SK-N-SH (cell line): ENCODE results near the gene RGSL1. TPM values are rescaled to one million over a fixed set of nuclear protein-coding genes. Genes with fewer than 3 reads are reported as not detected.

Source experiments
- CTCF ChIA-PET: fragments of 300-600, 350-600 bp; formaldehyde crosslinking; extraction: SDS; loops from one replicate; lab custom pipeline; 2021; lab: Yijun Ruan, JAX
- POLR2A ChIA-PET: fragments of 350-600 bp; sonication (Branson Sonifier 250); formaldehyde crosslinking; extraction: SDS; loops from one replicate; lab custom pipeline; 2020; ENCODE audit warnings: antibody characterized with exemption, inconsistent platforms; lab: Yijun Ruan, JAX
- DNase-seq: peaks from one replicate; pipeline ENCODE4 v3.0.0; 2012
- H2AFZ ChIP-seq: fragments of 200-600 bp; sonication (generic); 2 replicates; pipeline ENCODE4 v1.8.1; 2016; ENCODE audit warnings: antibody characterized with exemption, mild to moderate bottlenecking, low read depth
- H3F3A ChIP-seq: fragments of 200-600 bp; sonication (generic); replicated peaks from 2 replicates; pipeline ENCODE3; 2016; ENCODE audit warnings: antibody characterized with exemption, mild to moderate bottlenecking; ENCODE audit not compliant: insufficient read depth
- H3K27ac ChIP-seq, 2 experiments: fragments of 200-500 bp in 1 of 2; fragments of 200-600 bp in 1 of 2; sonication (Bioruptor generic) in 1 of 2; sonication (generic), shearing (Covaris generic) in 1 of 2; 2 replicates each; pipeline versions ENCODE4 v1.5.1 to v1.6.1; 2014 to 2016; ENCODE audit warnings: low read depth in 2 of 2, inconsistent platforms in 1 of 2, low read length in 1 of 2, mild to moderate bottlenecking in 1 of 2, mixed read lengths in 1 of 2
- H3K27me3 ChIP-seq: fragments of 200-600 bp; sonication (generic), shearing (Covaris generic); 2 replicates; pipeline ENCODE4 v1.6.1; 2016; ENCODE audit warnings: mixed run types; ENCODE audit not compliant: insufficient read depth
- H3K36me3 ChIP-seq, 2 experiments: fragments of 200-500 bp in 1 of 2; fragments of 200-600 bp in 1 of 2; sonication (Bioruptor generic) in 1 of 2; sonication (generic) in 1 of 2; replicated peaks in 1 of 2; 2 replicates each; pipeline versions ENCODE3 to v1.5.1; 2014 to 2016; ENCODE audit warnings: low read length in 1 of 2, mild to moderate bottlenecking in 1 of 2; ENCODE audit not compliant: insufficient read depth in 2 of 2, control insufficient read depth in 1 of 2
- H3K4me1 ChIP-seq, 2 experiments: fragments of 200-500 bp in 1 of 2; fragments of 200-600 bp in 1 of 2; sonication (Bioruptor generic) in 1 of 2; sonication (generic), shearing (Covaris generic) in 1 of 2; 2 replicates each; pipeline versions ENCODE4 v1.5.1 to v1.6.1; 2014 to 2016; ENCODE audit warnings: low read depth in 1 of 2, low read length in 1 of 2, mixed run types in 1 of 2; ENCODE audit not compliant: insufficient read depth in 2 of 2, control insufficient read depth in 1 of 2
- H3K4me2 ChIP-seq: fragments of 200-600 bp; sonication (generic), shearing (Covaris generic); 2 replicates; pipeline ENCODE4 v1.6.1; 2017; ENCODE audit warnings: mixed run types
- H3K4me3 ChIP-seq, 2 experiments: fragments of 200-500 bp in 1 of 2; fragments of 200-600 bp in 1 of 2; sonication (Bioruptor generic) in 1 of 2; sonication (generic), shearing (Covaris generic) in 1 of 2; 2 replicates each; pipeline versions ENCODE4 v1.5.1 to v1.8.1; 2014 to 2016; ENCODE audit warnings: low read depth in 2 of 2, inconsistent platforms in 1 of 2, low read length in 1 of 2, mild to moderate bottlenecking in 1 of 2, mixed read lengths in 1 of 2, moderate library complexity in 1 of 2
- H3K79me2 ChIP-seq: fragments of 200-600 bp; sonication (generic); 2 replicates; pipeline ENCODE4 v1.8.1; 2017; ENCODE audit warnings: mild to moderate bottlenecking; ENCODE audit not compliant: insufficient read depth
- H3K9ac ChIP-seq: fragments of 200-600 bp; sonication (generic); 2 replicates; pipeline ENCODE4 v1.6.1; 2017; ENCODE audit warnings: mixed run types
- H3K9me2 ChIP-seq: fragments of 200-600 bp; sonication (generic); 2 replicates; pipeline ENCODE4 v1.6.1; 2017; ENCODE audit warnings: mixed run types
- H3K9me3 ChIP-seq: fragments of 200-600 bp; sonication (generic); 2 replicates; pipeline ENCODE4 v1.6.1; 2017; ENCODE audit warnings: mixed run types, mild to moderate bottlenecking, moderate library complexity
- H4K20me1 ChIP-seq: fragments of 200-600 bp; sonication (generic); 2 replicates; pipeline ENCODE4 v1.6.1; 2017; ENCODE audit warnings: mild to moderate bottlenecking, mixed run types; ENCODE audit not compliant: insufficient read depth
- CTCF ChIP-seq: fragments of 200-600 bp; sonication (generic); IDR thresholded peaks from 2 replicates; pipeline ENCODE4 v1.6.1; 2017; ENCODE audit warnings: antibody characterized with exemption, mild to moderate bottlenecking, moderate library complexity
- EP300 ChIP-seq, 2 experiments: IDR thresholded peaks; 2 replicates each; pipeline versions ENCODE4 v1.4.0 to v1.6.1; 2012; ENCODE audit warnings: borderline replicate concordance in 1 of 2, low read depth in 1 of 2, low read length in 1 of 2
- EZH2phosphoT487 ChIP-seq: fragments of 200-600 bp; sonication (generic); IDR thresholded peaks from 2 replicates; pipeline ENCODE4 v1.6.1; 2017; ENCODE audit warnings: low read depth, mixed run types, mild to moderate bottlenecking, antibody characterized with exemption, moderate library complexity, borderline replicate concordance
- FOXJ3 ChIP-seq: sonication (generic); formaldehyde crosslinking; IDR thresholded peaks from 2 replicates; pipeline ENCODE4 v1.5.1; 2020; ENCODE audit warnings: mild to moderate bottlenecking, missing genetic modification reagents
- FOXM1 ChIP-seq: IDR thresholded peaks from 2 replicates; pipeline ENCODE4 v1.4.0; 2012; ENCODE audit warnings: low read depth, mild to moderate bottlenecking
- GABPA ChIP-seq: IDR thresholded peaks from 2 replicates; pipeline ENCODE4 v1.4.0; 2012; ENCODE audit warnings: low read depth, mild to moderate bottlenecking
- GATA2 ChIP-seq: sonication (generic); formaldehyde crosslinking; IDR thresholded peaks from 2 replicates; pipeline ENCODE4 v1.5.0; 2020; ENCODE audit warnings: mild to moderate bottlenecking, missing genetic modification reagents
- IRF3 ChIP-seq: fragments of 150-350 bp; IDR thresholded peaks from 2 replicates; pipeline ENCODE4 v1.6.1; 2016; ENCODE audit warnings: mild to moderate bottlenecking, low read depth, low read length
- MAX ChIP-seq: IDR thresholded peaks from 2 replicates; pipeline ENCODE4 v1.4.0; 2012; ENCODE audit warnings: low read depth
- MEF2A ChIP-seq: IDR thresholded peaks from 2 replicates; pipeline ENCODE4 v1.4.0; 2012; ENCODE audit warnings: low read depth, borderline replicate concordance
- NFIC ChIP-seq: IDR thresholded peaks from 2 replicates; pipeline ENCODE4 v1.4.0; 2012; ENCODE audit warnings: borderline replicate concordance
- NRF1 ChIP-seq: IDR thresholded peaks from 2 replicates; pipeline ENCODE4 v1.6.1; 2012; ENCODE audit warnings: low read depth, mild to moderate bottlenecking, low read length
- POLR2AphosphoS5 ChIP-seq: IDR thresholded peaks from 2 replicates; pipeline ENCODE4 v1.6.1; 2012; ENCODE audit warnings: low read depth, low read length
- RAD21 ChIP-seq: IDR thresholded peaks from 2 replicates; pipeline ENCODE4 v1.6.1; 2012; ENCODE audit warnings: mild to moderate bottlenecking, low read length
- RCOR1 ChIP-seq: fragments of 150-350 bp; IDR thresholded peaks from 2 replicates; pipeline ENCODE4 v1.6.1; 2017; ENCODE audit warnings: antibody characterized with exemption, low read length
- RFX5 ChIP-seq: IDR thresholded peaks from 2 replicates; pipeline ENCODE4 v1.6.1; 2012; ENCODE audit warnings: mild to moderate bottlenecking, improper control_type of control experiment, low read length
- RXRA ChIP-seq: IDR thresholded peaks from 2 replicates; pipeline ENCODE4 v1.4.0; 2012; ENCODE audit warnings: low read depth, mild to moderate bottlenecking, borderline replicate concordance
- SIN3A ChIP-seq: IDR thresholded peaks from 2 replicates; pipeline ENCODE4 v1.6.1; 2012; ENCODE audit warnings: low read depth, mild to moderate bottlenecking, low read length, moderate library complexity, borderline replicate concordance
- SMC3 ChIP-seq: IDR thresholded peaks from 2 replicates; pipeline ENCODE4 v1.6.1; 2012; ENCODE audit warnings: low read depth, low read length, improper control_type of control experiment
- TAF1 ChIP-seq: IDR thresholded peaks from 2 replicates; pipeline ENCODE4 v1.6.1; 2012; ENCODE audit warnings: low read depth, mild to moderate bottlenecking, low read length, moderate library complexity, borderline replicate concordance
- TCF12 ChIP-seq: IDR thresholded peaks from 2 replicates; pipeline ENCODE4 v1.4.0; 2012
- YY1 ChIP-seq: IDR thresholded peaks from 2 replicates; pipeline ENCODE4 v1.4.0; 2012; ENCODE audit warnings: low read depth, mild to moderate bottlenecking
- WGBS: methylation state at CpG from one replicate; pipeline ENCODE4 v1.1.6; 2017; ENCODE audit warnings: low lambda C conversion rate; 5-methylcytosine and 5-hydroxymethylcytosine counted together
- polyA plus RNA-seq, 3 experiments: library from polyadenylated mRNA; depleted of rRNA; stranded (reverse); fragments of >200 nt; gene quantifications; 2 replicates each; pipeline ENCODE4 v1.2.3, GENCODE V29; 2012

Gene RGSL1
- polyA plus RNA-seq, 1 of the 3 experiments (the other 2 are of a cell fraction), result not detected

- no peaks in the 10 kb centered on the region for H3F3A ChIP-seq
- H3K9ac ChIP-seq, result no peak overlapping the region
- TF ChIP-seq MAX, result no peak
- TF ChIP-seq TCF12, result no peak
- TF ChIP-seq SIN3A, result no peak
- TF ChIP-seq IRF3, result no peak
- TF ChIP-seq CTCF, result no peak
- no peak for TF ChIP-seq TAF1
- no peak for TF ChIP-seq RAD21
- TF ChIP-seq GATA2, result no peak
- no peak for TF ChIP-seq FOXJ3 (CRISPR knock-in tag)
- TF ChIP-seq RXRA, result no peak
- TF ChIP-seq GABPA, result no peak
- TF ChIP-seq SMC3, result no peak
- TF ChIP-seq NRF1, result no peak
- no peak for TF ChIP-seq RFX5
- no peak for TF ChIP-seq FOXM1
- no peaks in the 10 kb centered on the region for H3K79me2 ChIP-seq
- H3K4me1 ChIP-seq, result no peaks in the 10 kb centered on the region
- H3K27me3 ChIP-seq, result no peaks in the 10 kb centered on the region; the same call in 1 of the 2 replicates
- no peaks in the 10 kb centered on the region for H3K9me2 ChIP-seq
- CTCF ChIA-PET, result interaction anchor here (1.5 to 4.2 kb wide), 2 partner anchors 8 to 13 kb away, joined by 6 to 19 read pairs; no protein-coding TSS in a partner anchor
- H3K4me3 ChIP-seq, result no peak overlapping the region
- H2AFZ ChIP-seq, result no peak overlapping the region
- no peaks in the 10 kb centered on the region for H3K36me3 ChIP-seq
- WGBS, result 0% methylated on average over 1 of the region's 1 CpG
- DNase-seq, result no peak
- H3K27ac ChIP-seq, result no peak overlapping the region
- H4K20me1 ChIP-seq, result no peaks in the 10 kb centered on the region
- H3K4me2 ChIP-seq, result no peak overlapping the region
- POLR2A ChIA-PET, result no interaction called here
- no peaks in the 10 kb centered on the region for H3K9me3 ChIP-seq
Measured at GRCh38 chr1:182587093-182587492, 137.1 kb downstream of the RGSL1 start.

GRCh38 chr1:182587666-182588499 is 137.9 kb downstream of the RGSL1 start:
- H3K9ac ChIP-seq, result no peak overlapping the region
- H3F3A ChIP-seq, result no peaks in the 10 kb centered on the region
- no peaks in the 10 kb centered on the region; the same call in 1 of the 2 replicates for H3K27me3 ChIP-seq
- DNase-seq, result no peak
- H3K4me1 ChIP-seq, result no peaks in the 10 kb centered on the region
- TF ChIP-seq MEF2A, result no peak
- TF ChIP-seq EP300 (IDR thresholded peaks at IDR 0.05; ENCODE audit: borderline replicate concordance in 1 of 2, low read depth in 1 of 2, low read length in 1 of 2), result no peak
- no peak for TF ChIP-seq SMC3
- TF ChIP-seq FOXM1, result no peak
- no peak for TF ChIP-seq MAX
- no peak for TF ChIP-seq POLR2AphosphoS5
- no peak for TF ChIP-seq YY1
- no peak for TF ChIP-seq NFIC
- TF ChIP-seq EZH2phosphoT487, result no peak
- TF ChIP-seq IRF3, result no peak
- no peak for TF ChIP-seq RCOR1
- no peaks in the 10 kb centered on the region for H3K9me2 ChIP-seq
- no peak overlapping the region for H3K27ac ChIP-seq
- H3K4me3 ChIP-seq, result no peak overlapping the region
- H2AFZ ChIP-seq, result no peak overlapping the region
- 32% methylated on average over 4 of the region's 4 CpGs for WGBS
- no peaks in the 10 kb centered on the region for H3K79me2 ChIP-seq
- no peaks in the 10 kb centered on the region for H3K36me3 ChIP-seq
- POLR2A ChIA-PET, result no interaction called here
- H3K4me2 ChIP-seq, result no peak overlapping the region
- CTCF ChIA-PET, result interaction anchor here (1.0 to 4.6 kb wide), 3 partner anchors 9 to 196 kb away, joined by 4 to 40 read pairs (median 19); no protein-coding TSS in a partner anchor
- no peaks in the 10 kb centered on the region for H4K20me1 ChIP-seq
- H3K9me3 ChIP-seq, result no peaks in the 10 kb centered on the region
